Stomach (tissue), 9 donors: ENCODE data around the gene DYNC1I2. TPM values are rescaled to one million over a fixed set of nuclear protein-coding genes. Genes with fewer than 3 reads are reported as not detected.
"Not testable (repeated sequence)": the region's sequence is repeated elsewhere in the genome, so short reads cannot be mapped to it uniquely, and the experiment has no call there.

Source experiments
- DNase-seq, 2 donors: peaks; one replicate each; pipeline versions ENCODE4 v3.0.0 to v3.0.0-alpha.2; 2013 to 2019
- H3K27ac ChIP-seq, 5 donors: fragments of 200-600 bp in 4 of 5; sonication (generic) in 4 of 5; one replicate each; pipeline ENCODE4 v1.5.1; 2013 to 2019; ENCODE audit warnings: mild to moderate bottlenecking in 1 of 5, moderate library complexity in 1 of 5
- H3K27me3 ChIP-seq, 3 donors: fragments of 200-600 bp; sonication (generic); one replicate each; pipeline ENCODE4 v1.5.1; 2017 to 2019; ENCODE audit warnings: mixed run types in 1 of 3
- H3K36me3 ChIP-seq, 4 donors: fragments of 200-600 bp; sonication (generic); 1 replicate in 3 of 4; 2 replicates in 1 of 4; pipeline ENCODE4 v1.5.1; 2016 to 2019
- H3K4me1 ChIP-seq, 4 donors: fragments of 200-600 bp; sonication (generic); one replicate each; pipeline ENCODE4 v1.5.1; 2016 to 2019
- H3K4me3 ChIP-seq, 4 donors: fragments of 200-600 bp; sonication (generic) in 3 of 4; one replicate each; pipeline ENCODE4 v1.5.1; 2016 to 2019; ENCODE audit warnings: mild to moderate bottlenecking in 1 of 4
- H3K9me3 ChIP-seq, 4 donors: fragments of 200-600 bp; sonication (generic); one replicate each; pipeline ENCODE4 v1.5.1; 2016 to 2019
- EP300 ChIP-seq: sonication (generic); formaldehyde crosslinking; IDR thresholded peaks from one replicate; pipeline ENCODE4 v1.6.1; 2017; ENCODE audit warnings: antibody characterized with exemption
- POLR2A ChIP-seq, 4 donors: fragments of 450-650 bp; IDR thresholded peaks; one replicate each; pipeline ENCODE4 v1.6.1; 2016; ENCODE audit warnings: antibody characterized with exemption in 4 of 4, control low read depth in 2 of 4, mild to moderate bottlenecking in 1 of 4, moderate library complexity in 1 of 4
- POLR2AphosphoS5 ChIP-seq, 3 donors: sonication (generic); formaldehyde crosslinking; IDR thresholded peaks; one replicate each; pipeline ENCODE4 v1.6.1; 2016; ENCODE audit warnings: antibody characterized with exemption in 3 of 3
- WGBS, 5 donors: extraction: QIAGEN DNeasy Blood & Tissue Kit in 3 of 5; methylation state at CpG; one replicate each; pipeline versions ENCODE4 v1.1.5 to v1.1.7; 2013 to 2018; 5-methylcytosine and 5-hydroxymethylcytosine counted together
- intact Hi-C: fragments of 100-400 bp; cut with DNase I; formaldehyde crosslinking; loops from one replicate; pipeline ENCODE4 v1.15.1; 2023; ENCODE audit warnings: low total_unique reads
- polyA plus RNA-seq, 3 donors: library from polyadenylated mRNA; stranded (reverse); fragments of 200-250 nt; gene quantifications; one replicate each; pipeline ENCODE4 v1.2.3, GENCODE V29; 2013
- total RNA-seq, 5 donors: library from RNA; depleted of rRNA; stranded (reverse); fragments of >200 nt; gene quantifications; one replicate each; pipeline versions ENCODE4 v1.1.0 to v1.2.3, GENCODE V29; 2014 to 2016
- TF ChIP-seq, protein P1 (sequence below), 7 experiments: fragments of 450-650 bp in 4 of 7; fragments of 200-600 bp in 3 of 7; sonication (generic) in 3 of 7; IDR thresholded peaks; one replicate each; pipeline ENCODE4 v1.5.1; 2016 to 2019; ENCODE audit warnings: antibody characterized with exemption in 7 of 7, control low read depth in 2 of 7, mild to moderate bottlenecking in 1 of 7
- donor health status: healthy with polysubstance abuse.
- donor health status: Bipolar disorder and iron deficiency.
- donor health status: healthy.

The DYNC1I2 gene
- total and polyA plus RNA-seq, 8 donors = 57.1 to 494 (median 90.5) TPM

DNA sequence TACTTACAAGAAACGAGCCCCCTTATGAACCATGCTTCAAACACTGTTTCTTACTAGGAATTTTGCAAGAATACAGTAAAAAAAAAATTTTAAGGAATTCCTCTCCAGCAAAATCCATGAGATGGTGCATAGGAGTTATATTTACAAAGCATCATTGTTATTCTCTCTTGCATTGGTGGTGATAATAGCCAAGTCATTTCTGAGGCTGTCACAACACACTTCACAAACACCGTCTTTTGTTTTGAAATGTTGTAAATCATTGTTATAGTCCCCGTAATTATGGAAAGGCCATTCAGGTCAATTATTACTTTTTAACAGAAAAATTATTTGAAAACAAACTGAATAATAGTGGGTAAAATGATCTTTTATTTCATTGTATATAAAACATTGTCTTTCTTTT lies 60.1 kb downstream of the DYNC1I2 start:
- peaks cover 36 to 96% (median 93%) of the 10 kb centered on the region in 4 donors for H3K36me3 ChIP-seq
- TF ChIP-seq POLR2A (IDR thresholded peaks at IDR 0.05) (no peak), EP300 (no peak)
- WGBS, 5 donors = 92 to 94% (median 94%) methylated on average over 3 of the region's 3 CpGs
- no peaks in the 10 kb centered on the region for H3K4me1 ChIP-seq
- no peak overlapping the region for H3K4me3 ChIP-seq
- no peak for DNase-seq
- no peak overlapping the region for H3K27ac ChIP-seq
- intact Hi-C loops = no loop called here
- H3K9me3 ChIP-seq = no peaks in the 10 kb centered on the region
- H3K27me3 ChIP-seq = no peaks in the 10 kb centered on the region

DNA sequence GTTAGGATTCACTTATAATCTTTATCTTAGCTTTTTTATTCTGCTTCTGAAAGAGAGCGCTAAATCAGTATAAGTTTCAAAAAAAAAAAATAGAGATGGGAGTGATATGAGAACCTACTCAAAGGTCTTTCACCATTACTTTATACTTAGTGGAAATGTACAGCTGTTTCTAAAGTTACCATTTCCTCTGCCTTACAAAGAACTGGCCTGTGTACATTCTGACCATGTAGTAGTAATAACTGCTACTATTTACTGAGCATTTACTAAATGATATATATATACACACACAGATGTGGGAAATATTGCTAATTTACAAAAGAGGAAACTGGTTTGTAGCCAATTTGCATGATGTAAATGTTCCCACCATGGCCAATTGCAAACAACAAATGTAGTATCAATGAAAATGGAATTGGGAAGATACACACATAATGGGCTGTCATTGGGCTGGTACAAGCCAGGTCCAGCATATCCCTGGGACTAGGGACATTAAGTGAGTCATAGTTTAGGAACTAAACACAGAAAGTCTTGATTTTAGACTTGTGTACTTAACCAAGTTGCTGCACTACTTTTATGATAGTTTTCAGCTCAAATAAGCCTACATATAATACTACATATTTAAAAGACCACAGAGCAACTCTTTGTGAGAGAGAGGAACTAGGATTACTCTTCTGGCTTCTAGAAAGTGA lies 67.1 kb downstream of the DYNC1I2 start:
- intact Hi-C loops = no loop called here
- Histone ChIP-seq H3K27ac (no peak overlapping the region), H3K9me3 (peaks cover 0 to 5% (median 2%) of the 10 kb centered on the region in 4 donors), H3K4me1 (no peaks in the 10 kb centered on the region), H3K36me3 (peaks cover 16 to 79% (median 52%) of the 10 kb centered on the region in 4 donors), H3K27me3 (no peaks in the 10 kb centered on the region), H3K4me3 (no peak overlapping the region)
- TF ChIP-seq POLR2AphosphoS5 (IDR thresholded peaks at IDR 0.05) (no peak), POLR2A (IDR thresholded peaks at IDR 0.05) (no peak), EP300 (no peak)
- TF ChIP-seq, protein P1, sequence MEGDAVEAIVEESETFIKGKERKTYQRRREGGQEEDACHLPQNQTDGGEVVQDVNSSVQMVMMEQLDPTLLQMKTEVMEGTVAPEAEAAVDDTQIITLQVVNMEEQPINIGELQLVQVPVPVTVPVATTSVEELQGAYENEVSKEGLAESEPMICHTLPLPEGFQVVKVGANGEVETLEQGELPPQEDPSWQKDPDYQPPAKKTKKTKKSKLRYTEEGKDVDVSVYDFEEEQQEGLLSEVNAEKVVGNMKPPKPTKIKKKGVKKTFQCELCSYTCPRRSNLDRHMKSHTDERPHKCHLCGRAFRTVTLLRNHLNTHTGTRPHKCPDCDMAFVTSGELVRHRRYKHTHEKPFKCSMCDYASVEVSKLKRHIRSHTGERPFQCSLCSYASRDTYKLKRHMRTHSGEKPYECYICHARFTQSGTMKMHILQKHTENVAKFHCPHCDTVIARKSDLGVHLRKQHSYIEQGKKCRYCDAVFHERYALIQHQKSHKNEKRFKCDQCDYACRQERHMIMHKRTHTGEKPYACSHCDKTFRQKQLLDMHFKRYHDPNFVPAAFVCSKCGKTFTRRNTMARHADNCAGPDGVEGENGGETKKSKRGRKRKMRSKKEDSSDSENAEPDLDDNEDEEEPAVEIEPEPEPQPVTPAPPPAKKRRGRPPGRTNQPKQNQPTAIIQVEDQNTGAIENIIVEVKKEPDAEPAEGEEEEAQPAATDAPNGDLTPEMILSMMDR (IDR thresholded peaks at IDR 0.05) = no peak
- WGBS, 5 donors = 65 to 89% (median 79%) methylated on average over 1 of the region's 1 CpG
- no peak for DNase-seq

DNA sequence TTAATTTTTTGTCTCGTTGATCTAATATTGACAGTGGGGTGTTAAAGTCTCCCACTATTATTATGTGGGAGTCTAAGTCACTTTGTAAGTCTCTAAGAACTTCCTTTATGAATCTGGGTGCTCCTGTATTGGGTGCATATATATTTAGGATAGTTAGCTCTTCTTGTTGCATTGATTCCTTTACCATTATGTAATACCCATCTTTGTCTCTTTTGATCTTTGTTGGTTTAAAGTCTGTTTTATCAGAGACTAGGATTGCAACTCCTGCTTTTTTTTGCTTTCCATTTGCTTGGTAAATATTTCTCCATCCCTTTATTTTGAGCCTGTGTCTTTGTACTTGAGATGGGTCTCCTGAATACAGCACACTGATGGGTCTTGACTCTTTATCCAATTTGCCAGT lies 71.5 kb downstream of the DYNC1I2 start:
- H3K27ac ChIP-seq, intact Hi-C loops, H3K27me3 ChIP-seq, DNase-seq, H3K4me3 ChIP-seq, H3K4me1 ChIP-seq, H3K9me3 ChIP-seq: not testable (repeated sequence)
- peaks cover 0 to 72% (median 44%) of the 10 kb centered on the region in 4 donors for H3K36me3 ChIP-seq
- 92 to 100% (median 100%) methylated on average over 1 of the region's 1 CpG for WGBS, 5 donors

DNA sequence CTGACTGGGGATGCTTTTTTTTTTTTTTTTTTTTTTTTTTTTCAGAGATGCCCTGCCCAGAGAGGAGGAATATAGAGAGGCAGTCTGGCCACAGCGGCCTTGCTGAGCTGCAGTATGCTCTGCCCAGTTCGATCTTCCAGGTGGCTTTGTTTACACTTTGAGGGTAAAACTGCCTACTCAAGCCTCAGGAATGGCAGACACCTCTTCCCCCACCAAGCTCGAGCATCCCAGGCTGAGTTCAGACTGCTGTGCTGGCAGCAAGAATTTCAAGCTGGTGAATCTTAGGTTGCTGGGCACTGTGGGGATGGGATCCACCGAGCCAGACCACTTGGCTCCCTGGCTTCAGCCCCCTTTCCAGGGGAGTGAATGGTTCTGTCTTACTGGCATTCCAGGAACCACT lies 73.9 kb downstream of the DYNC1I2 start:
- WGBS, 5 donors = 92 to 97% (median 94%) methylated on average over 3 to 4 of the region's 4 CpGs

DNA sequence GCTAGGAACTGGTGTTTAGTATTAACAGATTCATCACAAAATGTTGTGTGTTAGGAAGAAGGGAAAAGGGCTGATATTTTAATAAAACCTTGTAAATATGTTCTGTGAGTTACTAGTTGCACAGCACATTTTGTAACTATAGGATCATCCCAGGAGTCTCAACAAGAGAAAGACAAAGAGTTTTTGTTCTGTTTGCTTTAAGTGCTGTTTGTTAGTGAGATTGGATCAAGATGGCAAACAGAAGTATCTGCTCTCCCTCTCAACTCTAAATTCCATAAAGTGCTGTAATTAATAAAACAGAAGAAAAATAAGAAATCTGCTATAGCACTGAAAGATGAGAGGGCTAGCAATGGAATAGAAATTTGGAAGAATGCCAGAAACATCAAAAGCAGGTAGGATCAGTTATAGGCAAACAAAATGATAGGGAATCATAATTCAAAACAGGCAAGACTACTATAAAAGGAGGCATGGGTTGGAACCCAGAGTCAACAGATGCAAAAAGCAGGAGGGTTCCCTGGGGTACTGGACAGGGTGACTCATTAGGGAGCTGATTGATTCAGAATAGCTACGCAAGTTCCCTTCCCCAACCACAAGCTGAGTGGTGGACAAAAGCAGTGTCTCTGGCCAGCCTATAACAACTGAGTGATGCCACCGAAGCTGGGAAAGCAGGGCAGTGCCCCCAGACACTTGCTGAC lies 75.8 kb downstream of the DYNC1I2 start:
- WGBS, 5 donors = 86 to 98% (median 97%) methylated on average over 2 of the region's 2 CpGs
- Histone ChIP-seq H3K36me3 (peaks cover 0 to 44% (median 37%) of the 10 kb centered on the region in 4 donors), H3K4me1 (no peaks in the 10 kb centered on the region), H3K27me3 (no peaks in the 10 kb centered on the region), H3K9me3 (no peaks in the 10 kb centered on the region), H3K27ac (no peak overlapping the region), H3K4me3 (no peak overlapping the region)
- intact Hi-C loops = no loop called here
- no peak for DNase-seq
- TF ChIP-seq POLR2A (IDR thresholded peaks at IDR 0.05) (no peak), EP300 (no peak), POLR2AphosphoS5 (IDR thresholded peaks at IDR 0.05) (no peak)
- TF ChIP-seq, protein P1 (IDR thresholded peaks at IDR 0.05) = no peak

More for the DNA sequence above, 73.9 kb downstream of the DYNC1I2 start:
- H3K27me3 ChIP-seq, H3K4me3 ChIP-seq, DNase-seq, H3K4me1 ChIP-seq, intact Hi-C loops, H3K9me3 ChIP-seq, H3K27ac ChIP-seq: not testable (repeated sequence)
- H3K36me3 ChIP-seq = peaks cover 0 to 51% (median 34%) of the 10 kb centered on the region in 4 donors

DNA sequence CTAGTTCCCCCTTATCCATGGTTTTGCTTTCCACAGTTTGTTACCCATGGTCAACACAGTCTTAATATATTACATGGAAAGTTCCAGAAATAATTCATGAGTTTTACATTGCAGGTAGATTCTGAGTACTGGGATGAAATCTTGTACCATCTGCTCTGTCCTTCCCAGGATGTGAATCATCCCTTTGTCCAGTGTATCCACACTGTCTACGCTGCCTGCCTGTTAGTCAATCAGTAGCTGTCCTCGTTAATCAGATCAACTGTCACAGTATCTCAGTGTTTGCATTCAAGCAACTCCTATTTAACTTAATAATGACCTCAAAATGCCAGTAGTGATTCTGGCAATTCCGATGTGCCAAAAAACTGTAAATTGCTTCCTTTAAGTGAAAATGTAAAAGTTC lies 76.3 kb downstream of the DYNC1I2 start:
- intact Hi-C loops = no loop called here
- Histone ChIP-seq H3K36me3 (peaks cover 0 to 42% (median 36%) of the 10 kb centered on the region in 4 donors), H3K9me3 (no peaks in the 10 kb centered on the region), H3K27me3 (no peaks in the 10 kb centered on the region), H3K4me3 (no peak overlapping the region), H3K4me1 (no peaks in the 10 kb centered on the region), H3K27ac (no peak overlapping the region)
- DNase-seq = no peak
- no peak for TF ChIP-seq POLR2A (IDR thresholded peaks at IDR 0.05)
- no peak for TF ChIP-seq POLR2AphosphoS5 (IDR thresholded peaks at IDR 0.05)
- TF ChIP-seq, protein P1 (IDR thresholded peaks at IDR 0.05) = no peak
- TF ChIP-seq EP300 = no peak
- 89 to 95% (median 91%) methylated on average over 3 of the region's 3 CpGs for WGBS, 5 donors
